Measurements from ENCODE around the gene FLVCR1. TPM values are rescaled to one million over a fixed set of nuclear protein-coding genes. Genes with fewer than 3 reads are reported as not detected.

The FLVCR1 gene
- total RNA-seq, 1 experiment from 2014 or later, result 26.4 TPM

- H3K27me3 ChIP-seq (replicated peaks; ENCODE audit: insufficient read depth, low read depth, low read length, poor library complexity), result no peaks in the 10 kb centered on the region
- H3K36me3 ChIP-seq (ENCODE audit: insufficient read depth, low read length, poor library complexity, severe bottlenecking), result peaks cover 34% of the 10 kb centered on the region
- intact Hi-C loops (cut with micrococcal nuclease; ENCODE audit: unreplicated experiment), result no loop called here
- H3K4me3 ChIP-seq (ENCODE audit: low read depth, low read length, poor library complexity, severe bottlenecking), result no peak overlapping the region
- H3K27ac ChIP-seq (ENCODE audit: low read depth, low read length, poor library complexity, severe bottlenecking), result no peak overlapping the region
- peaks cover 4% of the 10 kb centered on the region for H3K4me1 ChIP-seq (ENCODE audit: insufficient read depth, low read length, poor library complexity, severe bottlenecking)
- no peaks in the 10 kb centered on the region for H3K9me3 ChIP-seq (ENCODE audit: low read depth, low read length, poor library complexity, severe bottlenecking)
- CTCF ChIA-PET, result no interaction called here
- no peak for TF ChIP-seq EZH2 (IDR thresholded peaks at IDR 0.05; ENCODE audit: borderline replicate concordance, low read depth, low read length, poor library complexity, severe bottlenecking)
- TF ChIP-seq, protein P1, sequence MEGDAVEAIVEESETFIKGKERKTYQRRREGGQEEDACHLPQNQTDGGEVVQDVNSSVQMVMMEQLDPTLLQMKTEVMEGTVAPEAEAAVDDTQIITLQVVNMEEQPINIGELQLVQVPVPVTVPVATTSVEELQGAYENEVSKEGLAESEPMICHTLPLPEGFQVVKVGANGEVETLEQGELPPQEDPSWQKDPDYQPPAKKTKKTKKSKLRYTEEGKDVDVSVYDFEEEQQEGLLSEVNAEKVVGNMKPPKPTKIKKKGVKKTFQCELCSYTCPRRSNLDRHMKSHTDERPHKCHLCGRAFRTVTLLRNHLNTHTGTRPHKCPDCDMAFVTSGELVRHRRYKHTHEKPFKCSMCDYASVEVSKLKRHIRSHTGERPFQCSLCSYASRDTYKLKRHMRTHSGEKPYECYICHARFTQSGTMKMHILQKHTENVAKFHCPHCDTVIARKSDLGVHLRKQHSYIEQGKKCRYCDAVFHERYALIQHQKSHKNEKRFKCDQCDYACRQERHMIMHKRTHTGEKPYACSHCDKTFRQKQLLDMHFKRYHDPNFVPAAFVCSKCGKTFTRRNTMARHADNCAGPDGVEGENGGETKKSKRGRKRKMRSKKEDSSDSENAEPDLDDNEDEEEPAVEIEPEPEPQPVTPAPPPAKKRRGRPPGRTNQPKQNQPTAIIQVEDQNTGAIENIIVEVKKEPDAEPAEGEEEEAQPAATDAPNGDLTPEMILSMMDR (conservative IDR thresholded peaks at IDR 0.05; ENCODE audit: low read depth, low read length), result no peak
- no TSS peak for BruUV-seq (replicated peaks)
- POLR2A ChIA-PET (ENCODE audit: low non-redundant PET), result interaction anchor here (0.6 kb wide), 1 partner anchor 61 kb away, joined by 7 read pairs; no protein-coding TSS in a partner anchor
- DNase-seq (ENCODE audit: low spot score), result no peak
Measured at GRCh38 chr1:212864201-212864600, 6.1 kb downstream of the FLVCR1 start.

DNA sequence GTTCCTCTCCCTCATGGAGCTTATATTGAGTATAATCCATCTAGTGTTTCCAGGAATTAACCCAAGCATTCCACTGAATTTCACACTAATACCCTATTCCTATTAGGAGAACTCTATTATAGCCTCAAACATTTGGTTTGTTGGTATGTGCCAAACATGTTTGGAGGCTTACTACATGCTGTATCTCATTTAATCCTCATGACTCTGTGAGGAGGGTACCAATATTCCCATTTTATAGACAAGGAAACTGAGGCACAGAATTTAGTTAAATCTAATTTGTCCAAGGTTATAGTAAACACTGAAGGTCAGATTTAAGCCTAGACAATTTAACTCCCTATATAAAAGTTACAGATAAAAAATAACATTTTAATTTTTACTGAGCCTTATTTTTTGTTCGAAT lies 9.1 kb downstream of the FLVCR1 start:
- TF ChIP-seq, protein P1 (conservative IDR thresholded peaks at IDR 0.05; ENCODE audit: low read depth, low read length), result no peak
- TF ChIP-seq EZH2 (IDR thresholded peaks at IDR 0.05; ENCODE audit: borderline replicate concordance, low read depth, low read length, poor library complexity, severe bottlenecking), result no peak
- BruUV-seq (replicated peaks), result no TSS peak
- Histone ChIP-seq H3K9me3 (ENCODE audit: low read depth, low read length, poor library complexity, severe bottlenecking) (no peaks in the 10 kb centered on the region), H3K36me3 (ENCODE audit: insufficient read depth, low read length, poor library complexity, severe bottlenecking) (peaks cover 40% of the 10 kb centered on the region), H3K4me3 (ENCODE audit: low read depth, low read length, poor library complexity, severe bottlenecking) (no peak overlapping the region), H3K4me1 (ENCODE audit: insufficient read depth, low read length, poor library complexity, severe bottlenecking) (no peaks in the 10 kb centered on the region), H3K27me3 (replicated peaks; ENCODE audit: insufficient read depth, low read depth, low read length, poor library complexity) (no peaks in the 10 kb centered on the region), H3K27ac (ENCODE audit: low read depth, low read length, poor library complexity, severe bottlenecking) (no peak overlapping the region)
- ChIA-PET CTCF (no interaction called here), POLR2A (ENCODE audit: low non-redundant PET) (no interaction called here)
- DNase-seq (ENCODE audit: low spot score), result no peak
- intact Hi-C loops (cut with micrococcal nuclease; ENCODE audit: unreplicated experiment), result no loop called here

DNA sequence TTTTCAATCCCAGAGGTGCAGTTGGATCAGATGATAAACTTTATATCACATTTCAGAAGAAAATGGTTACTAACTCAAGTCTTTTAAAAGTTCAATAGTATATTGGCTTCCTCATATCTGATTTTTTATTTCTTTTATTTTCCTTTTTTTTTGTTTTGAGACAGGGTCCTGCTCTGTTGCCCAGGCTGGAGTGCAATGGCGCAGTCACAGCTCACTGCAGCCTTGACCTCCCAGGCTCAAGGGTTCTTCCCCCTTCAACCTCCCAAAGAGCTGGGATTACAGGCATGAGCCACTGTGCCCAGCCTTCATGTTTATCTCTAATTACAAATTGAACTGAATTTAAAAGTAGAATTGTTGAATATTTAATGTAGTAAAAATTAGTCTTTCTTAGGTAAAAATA lies 13.9 kb downstream of the FLVCR1 start:
- DNase-seq (ENCODE audit: low spot score), result no peak
- Histone ChIP-seq H3K27me3 (replicated peaks; ENCODE audit: insufficient read depth, low read depth, low read length, poor library complexity) (no peaks in the 10 kb centered on the region), H3K4me3 (ENCODE audit: low read depth, low read length, poor library complexity, severe bottlenecking) (no peak overlapping the region), H3K27ac (ENCODE audit: low read depth, low read length, poor library complexity, severe bottlenecking) (no peak overlapping the region), H3K4me1 (ENCODE audit: insufficient read depth, low read length, poor library complexity, severe bottlenecking) (no peaks in the 10 kb centered on the region), H3K9me3 (ENCODE audit: low read depth, low read length, poor library complexity, severe bottlenecking) (no peaks in the 10 kb centered on the region), H3K36me3 (ENCODE audit: insufficient read depth, low read length, poor library complexity, severe bottlenecking) (peaks cover 47% of the 10 kb centered on the region)
- ChIA-PET POLR2A (ENCODE audit: low non-redundant PET) (interaction anchor here (0.6 kb wide), 1 partner anchor 12 kb away, joined by 4 read pairs; no protein-coding TSS in a partner anchor), CTCF (no interaction called here)
- intact Hi-C loops (cut with micrococcal nuclease; ENCODE audit: unreplicated experiment), result no loop called here
- TF ChIP-seq EZH2 (IDR thresholded peaks at IDR 0.05; ENCODE audit: borderline replicate concordance, low read depth, low read length, poor library complexity, severe bottlenecking), result no peak
- TF ChIP-seq, protein P1 (conservative IDR thresholded peaks at IDR 0.05; ENCODE audit: low read depth, low read length), result no peak
- BruUV-seq (replicated peaks), result no TSS peak

Measured in A673 (cell line).